Heart left ventricle (tissue), 13 donors: ENCODE data around the gene PLCXD3.

Experiments used
- CTCF ChIP-seq, 12 donors: fragments of 200-600 bp; sonication (generic) in 4 of 12; IDR thresholded peaks; one replicate each; pipeline versions ENCODE4 v1.5.0 to v1.8.0; 2018 to 2022; ENCODE audit warnings: antibody characterized with exemption in 12 of 12, mild to moderate bottlenecking in 5 of 12
- POLR2A ChIP-seq, 2 donors: fragments of 450-650 bp; IDR thresholded peaks; one replicate each; pipeline ENCODE4 v1.6.1; 2017; ENCODE audit warnings: antibody characterized with exemption in 2 of 2, mild to moderate bottlenecking in 2 of 2, moderate library complexity in 2 of 2
- donor health status: ischemic (EF 13 %, LVEDD 7.1; RV severe dilation, severe dysfunction).
- donor health status: DM: no; HTN: yes; CAD: no.
- donor health status: DM: no; HTN: no; CAD: no.
- donor health status: ischemic (EF 25% LVEDD 6.9; RV normal size, moderate dysfunction).
- donor health status: ischemic (EF 25% LVEDD 5.7; RV mildly dilated, moderate dysfunction).
- donor health status: ischemic (EF 35%, LVEDD 5.7; RV mildly dilated, moderate dysfunction).
- donor health status: nonischemic (EF 11% LVEDD 7.7; RV severe dilation, severe dysfunction).
- donor health status: DM: yes; HTN: yes; CAD: no.
- donor health status: PGD.
- donor health status: ischemic (EF 29% LVEDD 5.4; RV normal size, mild dysfunction).
- donor health status: nonischemic (EF 23%, LVEDD 6.1; RV moderate dilation, normal function).

DNA sequence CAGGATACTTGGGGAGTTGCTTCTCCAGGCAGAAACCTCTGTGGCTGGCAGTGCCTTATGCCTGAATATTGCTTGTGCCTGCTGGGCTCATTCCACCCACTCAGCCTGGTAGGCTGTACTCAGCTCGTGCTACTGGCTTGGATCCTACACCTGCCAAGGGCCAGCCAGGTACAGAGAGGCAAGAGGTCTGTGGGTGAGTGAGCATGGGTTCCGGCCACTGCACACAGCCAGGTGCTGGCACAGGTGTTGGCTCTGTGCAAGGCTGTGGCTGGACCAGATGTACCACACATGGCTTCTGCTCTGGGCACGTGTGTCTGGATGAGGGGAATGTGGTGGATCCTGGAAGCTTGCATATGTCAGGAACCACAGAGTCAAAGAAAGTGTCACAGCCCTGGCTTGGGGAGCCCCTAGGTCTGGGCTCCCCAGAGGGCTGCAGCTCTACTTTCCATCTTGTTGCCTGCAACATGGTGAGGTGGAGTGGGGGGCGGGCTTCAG is 220.4 kb downstream of the PLCXD3 start:
- TF ChIP-seq POLR2A (IDR thresholded peaks at IDR 0.05) (no peak), CTCF (IDR thresholded peaks at IDR 0.05) (no peak)
